ENCODE measurements around the gene CD52. TPM values are rescaled to one million over a fixed set of nuclear protein-coding genes. Genes with fewer than 3 reads are reported as not detected.
A peak's percentile ranks its signal among the peaks of the same experiment; 100 is the strongest.
"Not testable (repeated sequence)": the region's sequence is repeated elsewhere in the genome, so short reads cannot be mapped to it uniquely, and the experiment has no call there.

Gene CD52
- total RNA-seq, 5 donors from 2014 or later (not counting 1 experiment from before 2014, with no cell fraction given), result 994 to 1,121 (median 1,054) TPM

GRCh38 chr1:26290882-26291261 lies 26.9 kb upstream of the CD52 start:
- ATAC-seq (replicated peaks in 1 of 4) (no peak), DNase-seq (no peak)
- Mint-ChIP-seq H3K9me3 (no peaks in the 10 kb centered on the region), H3K4me3 (peak overlapping the region in 1 of 3 donors; percentile 94), H3K27me3 (no peaks in the 10 kb centered on the region), H3K4me1 (peaks cover 71 to 85% (median 84%) of the 10 kb centered on the region in 3 donors), H3K27ac (peak overlapping the region; percentile 99 to 100), H3K36me3 (peaks cover 10% of the 10 kb centered on the region)
- POLR2A ChIA-PET, result no interaction called here
- 79% methylated on average over 7 of the region's 11 CpGs for WGBS (ENCODE audit: insufficient coverage)
- peak overlapping the region; percentile 91 for H3K27ac ChIP-seq (ENCODE audit: low read length)
- H3K27me3 ChIP-seq (replicated peaks in 1 of 2; ENCODE audit: control insufficient read depth in 2 of 2, extremely low read depth in 1 of 2, insufficient read depth in 2 of 2, low read length in 1 of 2), result no peaks in the 10 kb centered on the region
- H3K4me3 ChIP-seq (ENCODE audit: control insufficient read depth in 1 of 2, extremely low read depth in 1 of 2, low read length in 1 of 2), result no peak overlapping the region
- H3K9me3 ChIP-seq, result no peaks in the 10 kb centered on the region
- H3K36me3 ChIP-seq (ENCODE audit: control insufficient read depth in 2 of 2, extremely low read depth in 1 of 2, insufficient read depth in 1 of 2, low read length in 1 of 2), result no peaks in the 10 kb centered on the region
- CTCF ChIA-PET, result interaction anchor here (0.6 to 2.7 kb wide), 3 partner anchors 10 to 61 kb away, joined by 4 to 13 read pairs (median 8); no protein-coding TSS in a partner anchor
- H3K4me1 ChIP-seq (ENCODE audit: control insufficient read depth in 1 of 2, extremely low read depth in 1 of 2, insufficient read depth in 2 of 2, low read length in 2 of 2), result peaks cover 55 to 74% of the 10 kb centered on the region in 2 experiments

DNA sequence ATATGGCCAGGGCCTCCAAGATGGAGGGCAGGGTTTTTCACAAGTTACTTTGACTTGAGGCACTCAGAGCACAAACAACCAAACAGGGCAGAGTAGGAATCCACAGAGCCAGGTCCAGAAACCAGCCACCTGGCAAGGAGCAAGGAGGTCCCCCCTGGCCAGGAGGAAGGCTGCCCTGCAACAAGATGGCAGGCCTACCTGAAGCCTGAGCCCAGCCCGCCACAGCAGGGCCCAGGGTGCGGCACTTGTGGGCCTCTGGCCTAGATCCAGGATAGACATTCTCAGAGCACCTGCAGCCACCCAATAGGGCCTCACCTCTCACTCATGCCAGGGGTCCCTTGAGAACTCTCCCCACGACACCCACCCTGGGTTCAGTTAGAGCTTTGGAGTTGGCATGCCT lies 26.3 kb upstream of the CD52 start:
- H3K27ac Mint-ChIP-seq, result peak overlapping the region; percentile 99 to 100
- DNase-seq, result peak in 1 of 35 experiments; percentile 10
- peaks cover 10% of the 10 kb centered on the region for H3K36me3 Mint-ChIP-seq
- Histone ChIP-seq H3K36me3 (ENCODE audit: control insufficient read depth in 2 of 2, extremely low read depth in 1 of 2, insufficient read depth in 1 of 2, low read length in 1 of 2) (no peaks in the 10 kb centered on the region), H3K4me1 (ENCODE audit: control insufficient read depth in 1 of 2, extremely low read depth in 1 of 2, insufficient read depth in 2 of 2, low read length in 2 of 2) (peaks cover 49 to 69% of the 10 kb centered on the region in 2 experiments), H3K9me3 (no peaks in the 10 kb centered on the region), H3K27me3 (replicated peaks in 1 of 2; ENCODE audit: control insufficient read depth in 2 of 2, extremely low read depth in 1 of 2, insufficient read depth in 2 of 2, low read length in 1 of 2) (no peaks in the 10 kb centered on the region), H3K27ac (ENCODE audit: low read length) (peak overlapping the region; percentile 91), H3K4me3 (ENCODE audit: control insufficient read depth in 1 of 2, extremely low read depth in 1 of 2, low read length in 1 of 2) (no peak overlapping the region)
- CTCF ChIA-PET, result interaction anchor here in 1 of 2 donors (0.6 kb wide), 1 partner anchor 9 kb away, joined by 8 read pairs; no protein-coding TSS in a partner anchor
- H3K27me3 Mint-ChIP-seq, result no peaks in the 10 kb centered on the region
- H3K4me1 Mint-ChIP-seq, result peaks cover 65 to 83% (median 83%) of the 10 kb centered on the region in 3 donors
- POLR2A ChIA-PET, result no interaction called here
- H3K9me3 Mint-ChIP-seq, result no peaks in the 10 kb centered on the region
- 96% methylated on average over 3 of the region's 3 CpGs for WGBS (ENCODE audit: insufficient coverage)
- H3K4me3 Mint-ChIP-seq, result peak overlapping the region in 1 of 3 donors; percentile 94
- no peak for ATAC-seq (replicated peaks in 1 of 4)

- peak overlapping the region; percentile 99 to 100 for H3K27ac Mint-ChIP-seq
- H3K27me3 ChIP-seq (replicated peaks in 1 of 2; ENCODE audit: control insufficient read depth in 2 of 2, extremely low read depth in 1 of 2, insufficient read depth in 2 of 2, low read length in 1 of 2), result no peaks in the 10 kb centered on the region
- H3K9me3 Mint-ChIP-seq, result no peaks in the 10 kb centered on the region
- DNase-seq (no peak), ATAC-seq (replicated peaks in 1 of 4) (no peak)
- peaks cover 0 to 2% of the 10 kb centered on the region in 2 donors for H3K36me3 ChIP-seq (ENCODE audit: control insufficient read depth in 2 of 2, extremely low read depth in 1 of 2, insufficient read depth in 1 of 2, low read length in 1 of 2)
- H3K4me3 Mint-ChIP-seq, result peak overlapping the region in 1 of 3 donors; percentile 94
- H3K27ac ChIP-seq (ENCODE audit: low read length), result peak overlapping the region; percentile 91
- peaks cover 10% of the 10 kb centered on the region for H3K36me3 Mint-ChIP-seq
- peaks cover 46 to 66% of the 10 kb centered on the region in 2 experiments for H3K4me1 ChIP-seq (ENCODE audit: control insufficient read depth in 1 of 2, extremely low read depth in 1 of 2, insufficient read depth in 2 of 2, low read length in 2 of 2)
- H3K9me3 ChIP-seq, result no peaks in the 10 kb centered on the region
- ChIA-PET CTCF (no interaction called here), POLR2A (no interaction called here)
- H3K4me3 ChIP-seq (ENCODE audit: control insufficient read depth in 1 of 2, extremely low read depth in 1 of 2, low read length in 1 of 2), result no peak overlapping the region
- H3K27me3 Mint-ChIP-seq, result no peaks in the 10 kb centered on the region
- 91% methylated on average over 4 of the region's 4 CpGs for WGBS (ENCODE audit: insufficient coverage)
- H3K4me1 Mint-ChIP-seq, result peaks cover 60 to 79% (median 78%) of the 10 kb centered on the region in 3 donors
Measured at GRCh38 chr1:26291939-26292338, 25.8 kb upstream of the CD52 start.

- peak overlapping the region; percentile 99 to 100 for H3K27ac Mint-ChIP-seq
Measured at GRCh38 chr1:26292735-26293134, 25.0 kb upstream of the CD52 start.

GRCh38 chr1:26293911-26294463 lies 23.8 kb upstream of the CD52 start:
- Mint-ChIP-seq H3K36me3 (peaks cover 10% of the 10 kb centered on the region), H3K4me3 (peak overlapping the region in 1 of 3 donors; percentile 12), H3K4me1 (peaks cover 39 to 63% (median 59%) of the 10 kb centered on the region in 3 donors), H3K27ac (peak overlapping the region; percentile 80 to 86), H3K27me3 (no peaks in the 10 kb centered on the region), H3K9me3 (no peaks in the 10 kb centered on the region)
- DNase-seq (no peak), ATAC-seq (replicated peaks in 1 of 4) (no peak)
- POLR2A ChIA-PET, result interaction anchor here in 1 of 2 donors (0.6 kb wide), 1 partner anchor 12 kb away, joined by 3 read pairs; no protein-coding TSS in a partner anchor
- Histone ChIP-seq H3K4me1 (ENCODE audit: control insufficient read depth in 1 of 2, extremely low read depth in 1 of 2, insufficient read depth in 2 of 2, low read length in 2 of 2) (peaks cover 28 to 53% of the 10 kb centered on the region in 2 experiments), H3K4me3 (ENCODE audit: control insufficient read depth in 1 of 2, extremely low read depth in 1 of 2, low read length in 1 of 2) (no peak overlapping the region), H3K36me3 (ENCODE audit: control insufficient read depth in 2 of 2, extremely low read depth in 1 of 2, insufficient read depth in 1 of 2, low read length in 1 of 2) (peaks cover 0 to 6% of the 10 kb centered on the region in 2 donors), H3K27ac (ENCODE audit: low read length) (no peak overlapping the region), H3K27me3 (replicated peaks in 1 of 2; ENCODE audit: control insufficient read depth in 2 of 2, extremely low read depth in 1 of 2, insufficient read depth in 2 of 2, low read length in 1 of 2) (no peaks in the 10 kb centered on the region), H3K9me3 (no peaks in the 10 kb centered on the region)
- CTCF ChIA-PET, result no interaction called here
- WGBS (ENCODE audit: insufficient coverage), result 98% methylated on average over 8 of the region's 11 CpGs

More at GRCh38 chr1:26292735-26293134, 25.0 kb upstream of the CD52 start:
- DNase-seq; H3K9me3 ChIP-seq; CTCF ChIA-PET; ATAC-seq (replicated peaks in 1 of 4); H3K36me3 Mint-ChIP-seq; H3K4me3 ChIP-seq (ENCODE audit: control insufficient read depth in 1 of 2, extremely low read depth in 1 of 2, low read length in 1 of 2); H3K36me3 ChIP-seq (ENCODE audit: control insufficient read depth in 2 of 2, extremely low read depth in 1 of 2, insufficient read depth in 1 of 2, low read length in 1 of 2); H3K27me3 ChIP-seq (replicated peaks in 1 of 2; ENCODE audit: control insufficient read depth in 2 of 2, extremely low read depth in 1 of 2, insufficient read depth in 2 of 2, low read length in 1 of 2); H3K4me3 Mint-ChIP-seq; H3K27me3 Mint-ChIP-seq; H3K9me3 Mint-ChIP-seq: not testable (repeated sequence)
- POLR2A ChIA-PET, result interaction anchor here in 1 of 2 donors (0.5 kb wide), 1 partner anchor 15 kb away, joined by 5 read pairs; no protein-coding TSS in a partner anchor
- H3K27ac ChIP-seq (ENCODE audit: low read length), result peak overlapping the region; percentile 54
- H3K4me1 Mint-ChIP-seq, result peaks cover 52 to 71% (median 70%) of the 10 kb centered on the region in 3 donors
- H3K4me1 ChIP-seq (ENCODE audit: control insufficient read depth in 1 of 2, extremely low read depth in 1 of 2, insufficient read depth in 2 of 2, low read length in 2 of 2), result peaks cover 40 to 65% of the 10 kb centered on the region in 2 experiments
- WGBS (ENCODE audit: insufficient coverage), result 92% methylated on average over 3 of the region's 5 CpGs

DNA sequence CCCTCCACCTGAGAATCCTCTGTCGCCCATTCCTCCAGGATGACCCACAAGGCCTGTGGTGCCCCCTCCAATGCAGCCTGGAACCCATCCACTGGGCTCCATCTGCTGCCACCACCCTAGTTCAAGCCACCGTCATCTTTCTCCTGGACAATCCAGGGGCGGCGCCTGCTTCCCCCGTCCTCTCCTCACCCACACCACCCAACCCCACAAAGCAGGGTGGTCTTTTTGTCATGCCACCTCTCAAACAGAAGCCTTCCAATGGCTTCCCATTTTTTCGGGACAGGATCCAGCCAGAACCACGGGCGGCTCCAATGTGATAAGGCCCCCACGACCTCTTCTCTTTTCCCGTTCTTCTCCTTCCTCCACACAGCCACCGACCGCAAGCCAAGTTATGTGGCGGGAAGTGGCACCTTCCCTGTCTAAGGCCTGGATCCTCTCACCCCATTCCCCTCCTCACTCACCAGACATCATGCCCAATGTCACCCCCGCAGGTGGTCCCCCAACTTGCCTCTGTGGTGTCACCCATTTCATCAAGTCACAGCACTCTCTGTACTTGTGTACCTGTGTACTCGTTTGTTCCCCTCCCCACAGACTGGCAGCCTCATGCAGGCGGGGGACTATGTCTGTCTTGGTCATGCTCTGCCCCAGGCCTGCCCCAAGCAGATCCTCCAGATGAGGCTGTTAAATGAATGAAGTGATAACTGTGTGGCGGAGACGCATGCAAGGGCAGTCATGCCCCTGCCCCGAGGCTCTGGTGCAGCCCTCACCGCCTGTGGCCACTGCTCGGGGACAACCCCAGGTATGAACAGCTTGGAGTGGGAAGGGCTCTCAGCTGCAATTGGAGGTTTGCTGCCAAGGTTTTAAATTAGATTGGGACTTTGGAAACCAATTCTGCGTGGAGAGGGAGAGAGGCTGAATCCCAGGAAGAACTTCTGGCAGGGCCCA lies 22.3 kb upstream of the CD52 start:
- POLR2A ChIA-PET, result interaction anchor here in 1 of 2 donors (0.5 kb wide), 1 partner anchor 21 kb away, joined by 4 read pairs; no protein-coding TSS in a partner anchor
- H3K27me3 ChIP-seq (replicated peaks in 1 of 2; ENCODE audit: control insufficient read depth in 2 of 2, extremely low read depth in 1 of 2, insufficient read depth in 2 of 2, low read length in 1 of 2), result no peaks in the 10 kb centered on the region
- no peak overlapping the region for H3K27ac ChIP-seq (ENCODE audit: low read length)
- H3K27ac Mint-ChIP-seq, result peak overlapping the region; percentile 67 to 86
- peaks cover 13 to 41% of the 10 kb centered on the region in 2 experiments for H3K4me1 ChIP-seq (ENCODE audit: control insufficient read depth in 1 of 2, extremely low read depth in 1 of 2, insufficient read depth in 2 of 2, low read length in 2 of 2)
- CTCF ChIA-PET, result no interaction called here
- H3K9me3 Mint-ChIP-seq, result no peaks in the 10 kb centered on the region
- peaks cover 30 to 58% (median 56%) of the 10 kb centered on the region in 3 donors for H3K4me1 Mint-ChIP-seq
- H3K4me3 ChIP-seq (ENCODE audit: control insufficient read depth in 1 of 2, extremely low read depth in 1 of 2, low read length in 1 of 2), result no peak overlapping the region
- H3K36me3 ChIP-seq (ENCODE audit: control insufficient read depth in 2 of 2, extremely low read depth in 1 of 2, insufficient read depth in 1 of 2, low read length in 1 of 2), result peaks cover 0 to 6% of the 10 kb centered on the region in 2 donors
- H3K9me3 ChIP-seq, result no peaks in the 10 kb centered on the region
- 97% methylated on average over 18 of the region's 22 CpGs for WGBS (ENCODE audit: insufficient coverage)
- H3K36me3 Mint-ChIP-seq, result peaks cover 15% of the 10 kb centered on the region
- H3K27me3 Mint-ChIP-seq, result no peaks in the 10 kb centered on the region
- DNase-seq (no peak), ATAC-seq (replicated peaks in 1 of 4) (no peak)
- H3K4me3 Mint-ChIP-seq, result no peak overlapping the region

All from T-cell (primary cell).